KOPT-K1 (cell line): ENCODE results near the gene OR4K1.

Experiments
- H3K27ac ChIP-seq: fragments of 200-600 bp; sonication (generic); 2 replicates; pipeline ENCODE4 v1.5.1; 2016; ENCODE audit warnings: antibody characterized with exemption, mild to moderate bottlenecking, low read depth, low read length; ENCODE audit not compliant: poor library complexity, severe bottlenecking
- H3K36me3 ChIP-seq: fragments of 200-600 bp; sonication (generic); 2 replicates; pipeline ENCODE4 v1.5.1; 2017; ENCODE audit warnings: antibody characterized with exemption, mild to moderate bottlenecking, low read length, moderate library complexity; ENCODE audit not compliant: insufficient read depth
- H3K9me3 ChIP-seq: fragments of 200-600 bp; sonication (generic); 2 replicates; pipeline ENCODE4 v1.5.1; 2017; ENCODE audit warnings: antibody characterized with exemption, low read length, mild to moderate bottlenecking; ENCODE audit not compliant: insufficient read depth, poor library complexity, severe bottlenecking

The OR4K1 gene

DNA sequence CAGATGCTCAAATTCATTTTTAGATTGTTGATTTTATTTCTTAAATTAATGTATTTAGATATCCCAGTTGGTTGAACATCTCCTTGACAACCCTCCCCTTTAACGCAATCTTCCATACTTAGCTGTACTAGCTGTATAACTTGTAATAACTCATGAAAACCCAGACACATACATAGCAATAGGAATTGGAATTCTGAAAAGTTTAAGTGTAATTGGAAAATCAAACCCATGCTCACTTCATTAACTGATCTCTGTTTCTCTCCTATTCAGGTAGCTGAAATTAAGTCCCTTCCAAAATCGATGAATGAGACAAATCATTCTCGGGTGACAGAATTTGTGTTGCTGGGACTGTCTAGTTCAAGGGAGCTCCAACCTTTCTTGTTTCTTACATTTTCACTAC is 44.6 kb downstream of the OR4K1 start, which contains the start of gene OR4K15:
Gene OR4K15, plus strand, starts transcription at position 301 of the 400 bp plus-strand sequence. Its CDS starts 0 bp downstream, at position 301.
- Histone ChIP-seq H3K27ac (no peak within 1 kb of the TSS), H3K36me3 (no peaks in the 10 kb centered on the region), H3K9me3 (no peaks in the 10 kb centered on the region)
